CD4-positive, alpha-beta T cell treated with Interleukin-12 subunit alpha and Interleukin-12 subunit beta, for 1 hour (primary cell): ENCODE results near the gene ARF3.

ENCODE experiments used
- DNase-seq: peaks from one replicate; pipeline ENCODE4 v3.0.0-alpha.2; 2020

Gene ARF3

GRCh38 chr12:48957141-48958048 lies at the start of gene ARF3:
TSS of gene ARF3 (minus strand) at chr12:48957487. CDS start at chr12:48941095, 16,392 bp downstream.
- peak; percentile 93 for DNase-seq

GRCh38 chr12:49000346-49000745 lies 43.1 kb upstream of the ARF3 start:
- no peak for DNase-seq

GRCh38 chr12:48999371-49000131 lies 42.3 kb upstream of the ARF3 start, which contains the start of gene DDN:
TSS of gene DDN (minus strand) at chr12:48999375. CDS start at chr12:48999287, 88 bp downstream.
- peak; percentile 50 for DNase-seq

GRCh38 chr12:48998497-48999353 lies 41.4 kb upstream of the ARF3 start:
- DNase-seq = peak; percentile 25

GRCh38 chr12:48997719-48998496 lies 40.6 kb upstream of the ARF3 start:
- peak; percentile 41 for DNase-seq

- DNase-seq = peak; percentile 67
Measured at GRCh38 chr12:48996794-48997718, 39.8 kb upstream of the ARF3 start.

GRCh38 chr12:48995086-48995879 lies 38.0 kb upstream of the ARF3 start:
- DNase-seq = peak; percentile 60

GRCh38 chr12:48994224-48995085 lies 37.2 kb upstream of the ARF3 start:
- no peak for DNase-seq

- no peak for DNase-seq
Measured at GRCh38 chr12:48993787-48994186, 36.5 kb upstream of the ARF3 start.

GRCh38 chr12:48991247-48992050 lies 34.2 kb upstream of the ARF3 start:
- DNase-seq = no peak

- DNase-seq = no peak
Measured at GRCh38 chr12:48990552-48990951, 33.3 kb upstream of the ARF3 start.

- DNase-seq = peak; percentile 77
Measured at GRCh38 chr12:48988030-48988649, 30.9 kb upstream of the ARF3 start.

GRCh38 chr12:48986720-48987291 lies 29.5 kb upstream of the ARF3 start:
- DNase-seq = no peak

GRCh38 chr12:48985901-48986300 lies 28.6 kb upstream of the ARF3 start:
- no peak for DNase-seq

- no peak for DNase-seq
Measured at GRCh38 chr12:48985475-48985897, 28.2 kb upstream of the ARF3 start.

GRCh38 chr12:48982397-48983080 lies 25.3 kb upstream of the ARF3 start:
- no peak for DNase-seq

GRCh38 chr12:48981757-48982157 lies 24.5 kb upstream of the ARF3 start:
- DNase-seq = no peak
